A673 (cell line): ENCODE results near the gene MPHOSPH10.
"Not testable (repeated sequence)": the region's sequence is repeated elsewhere in the genome, so short reads cannot be mapped to it uniquely, and the experiment has no call there.

Experiments
- CTCF ChIP-seq: fragments of 300-800, 200-600 bp; sonication (generic); conservative IDR thresholded peaks from 2 replicates; pipeline ENCODE4 v1.5.1; 2017; ENCODE audit warnings: low read depth, mild to moderate bottlenecking, antibody characterized with exemption, low read length, moderate library complexity, mixed read lengths
- EZH2 ChIP-seq: fragments of 200-600 bp; sonication (generic); IDR thresholded peaks from 2 replicates; pipeline ENCODE4 v1.6.1; 2017; ENCODE audit warnings: borderline replicate concordance, low read depth, mild to moderate bottlenecking, mixed read lengths, antibody characterized with exemption, low read length; ENCODE audit not compliant: poor library complexity, severe bottlenecking

GRCh38 chr2:71089475-71089874 lies 41.0 kb upstream of the MPHOSPH10 start:
- not testable (repeated sequence) for TF ChIP-seq CTCF, EZH2
